Epithelial cell of esophagus (primary cell): ENCODE results near the gene BRINP2.

Experiments used
- DNase-seq: peaks from one replicate; pipeline ENCODE4 v3.0.0; 2010; ENCODE audit warnings: low read depth
- H3K4me3 ChIP-seq: 2 replicates; pipeline ENCODE4 v1.5.1; 2011; ENCODE audit warnings: mild to moderate bottlenecking, low read length, control low read depth
- TF ChIP-seq, protein P1 (sequence below): IDR thresholded peaks from 2 replicates; pipeline ENCODE4 v1.5.1; 2011; ENCODE audit warnings: low read depth, mild to moderate bottlenecking, low read length, control low read depth, inconsistent platforms; ENCODE audit not compliant: insufficient read depth; ENCODE audit errors: missing control alignments

BRINP2 gene

DNA sequence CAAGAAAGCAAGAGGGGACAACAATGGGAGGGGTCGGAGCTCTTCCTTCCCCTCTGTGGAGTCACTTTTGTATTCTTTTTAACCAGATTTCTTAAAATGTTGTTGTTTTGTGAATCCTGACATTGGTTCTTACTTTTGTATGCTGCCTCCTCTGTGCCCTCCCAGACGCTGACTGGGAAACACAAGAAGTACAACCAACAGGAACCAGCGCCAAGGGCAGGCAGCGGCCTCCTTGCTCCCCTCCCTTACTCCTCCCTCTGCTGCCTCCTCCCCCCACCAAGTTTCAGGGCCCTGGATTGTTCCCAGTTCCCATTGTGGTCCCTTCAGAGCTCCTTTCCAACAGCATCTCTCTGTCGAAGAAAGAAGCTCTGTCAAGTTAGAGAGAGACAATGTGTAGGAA lies 111.1 kb downstream of the BRINP2 start:
- no peak overlapping the region for H3K4me3 ChIP-seq
- TF ChIP-seq, protein P1, sequence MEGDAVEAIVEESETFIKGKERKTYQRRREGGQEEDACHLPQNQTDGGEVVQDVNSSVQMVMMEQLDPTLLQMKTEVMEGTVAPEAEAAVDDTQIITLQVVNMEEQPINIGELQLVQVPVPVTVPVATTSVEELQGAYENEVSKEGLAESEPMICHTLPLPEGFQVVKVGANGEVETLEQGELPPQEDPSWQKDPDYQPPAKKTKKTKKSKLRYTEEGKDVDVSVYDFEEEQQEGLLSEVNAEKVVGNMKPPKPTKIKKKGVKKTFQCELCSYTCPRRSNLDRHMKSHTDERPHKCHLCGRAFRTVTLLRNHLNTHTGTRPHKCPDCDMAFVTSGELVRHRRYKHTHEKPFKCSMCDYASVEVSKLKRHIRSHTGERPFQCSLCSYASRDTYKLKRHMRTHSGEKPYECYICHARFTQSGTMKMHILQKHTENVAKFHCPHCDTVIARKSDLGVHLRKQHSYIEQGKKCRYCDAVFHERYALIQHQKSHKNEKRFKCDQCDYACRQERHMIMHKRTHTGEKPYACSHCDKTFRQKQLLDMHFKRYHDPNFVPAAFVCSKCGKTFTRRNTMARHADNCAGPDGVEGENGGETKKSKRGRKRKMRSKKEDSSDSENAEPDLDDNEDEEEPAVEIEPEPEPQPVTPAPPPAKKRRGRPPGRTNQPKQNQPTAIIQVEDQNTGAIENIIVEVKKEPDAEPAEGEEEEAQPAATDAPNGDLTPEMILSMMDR: no peak
- DNase-seq: no peak

DNA sequence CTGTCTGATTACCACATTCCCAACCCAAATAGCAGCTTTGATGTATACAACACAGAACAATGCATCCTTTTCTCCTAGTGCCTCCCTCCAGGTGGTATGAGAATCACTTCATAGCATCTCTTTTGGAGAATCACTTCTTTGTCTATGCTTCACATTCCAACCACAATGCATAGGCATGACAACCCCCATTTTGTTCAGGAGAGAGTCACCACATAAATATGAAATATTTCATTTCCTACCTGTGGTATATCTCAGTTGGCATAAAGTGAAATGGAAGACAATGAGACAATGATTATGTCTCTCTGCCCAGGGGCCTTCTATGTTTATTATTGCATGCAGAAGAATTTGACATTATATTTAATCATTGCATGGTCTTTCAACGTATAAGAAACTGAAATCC lies 112.2 kb downstream of the BRINP2 start:
- TF ChIP-seq, protein P1: no peak
- H3K4me3 ChIP-seq: no peak overlapping the region
- DNase-seq: peak; percentile 55

DNA sequence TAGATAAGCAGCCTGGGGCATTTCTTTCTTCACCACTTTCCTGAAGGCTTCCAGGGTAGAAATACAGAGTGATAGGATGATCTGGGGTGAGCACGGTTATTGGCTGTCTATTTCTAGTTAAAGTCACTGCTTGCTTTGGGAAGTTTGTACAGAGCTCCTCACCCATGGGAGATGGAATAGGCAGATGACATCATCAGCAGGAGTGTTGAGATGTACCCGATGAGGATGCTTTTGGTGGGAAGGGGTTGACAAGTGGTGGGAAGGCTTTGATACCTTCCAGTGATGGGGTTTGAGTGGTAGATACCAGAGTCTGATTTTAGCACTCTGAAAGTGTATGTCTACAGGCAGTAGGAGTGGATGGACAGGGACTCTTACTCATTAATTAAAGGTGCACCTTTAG lies 112.6 kb downstream of the BRINP2 start:
- H3K4me3 ChIP-seq: no peak overlapping the region
- TF ChIP-seq, protein P1: no peak
- no peak for DNase-seq

DNA sequence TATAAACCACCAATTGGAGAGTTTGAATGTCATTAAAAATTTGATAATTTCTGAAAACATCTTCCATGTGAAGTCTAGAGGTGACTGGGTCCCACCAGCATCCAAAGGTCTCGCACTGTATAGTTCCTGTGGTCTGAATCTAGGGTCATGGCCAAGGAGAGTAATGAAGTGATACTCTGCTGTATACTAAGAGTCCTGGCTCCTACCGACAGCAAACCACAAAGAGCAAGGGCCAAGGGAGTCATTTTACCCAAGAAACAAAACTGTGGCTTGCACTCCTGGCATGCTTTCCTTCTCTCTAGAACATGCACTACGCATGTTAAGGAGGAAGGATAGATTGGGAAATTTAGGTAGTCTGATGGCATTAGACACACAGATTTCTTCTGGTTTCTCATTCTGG lies 115.6 kb downstream of the BRINP2 start:
- no peak overlapping the region for H3K4me3 ChIP-seq
- DNase-seq: no peak
- TF ChIP-seq, protein P1: no peak

DNA sequence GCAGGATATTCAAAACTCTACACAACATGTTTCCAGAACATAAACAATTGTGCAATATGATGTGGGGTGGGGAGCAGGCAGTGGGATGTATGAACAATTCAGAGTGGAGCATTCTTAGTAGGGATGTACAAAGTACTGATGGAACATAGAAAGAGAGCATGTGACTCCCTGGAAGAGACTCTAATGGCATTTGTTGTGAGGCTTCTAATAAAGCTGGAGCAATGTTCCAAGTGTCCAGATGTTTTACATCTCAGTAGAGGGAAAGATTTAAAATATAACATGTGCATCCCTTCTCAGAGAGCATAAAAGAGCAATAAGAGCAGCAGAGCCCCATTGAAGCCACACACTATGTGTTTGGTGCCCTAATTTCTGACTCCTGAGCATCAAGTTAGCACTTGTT lies 116.5 kb downstream of the BRINP2 start:
- H3K4me3 ChIP-seq: no peak overlapping the region
- no peak for DNase-seq
- TF ChIP-seq, protein P1: no peak

DNA sequence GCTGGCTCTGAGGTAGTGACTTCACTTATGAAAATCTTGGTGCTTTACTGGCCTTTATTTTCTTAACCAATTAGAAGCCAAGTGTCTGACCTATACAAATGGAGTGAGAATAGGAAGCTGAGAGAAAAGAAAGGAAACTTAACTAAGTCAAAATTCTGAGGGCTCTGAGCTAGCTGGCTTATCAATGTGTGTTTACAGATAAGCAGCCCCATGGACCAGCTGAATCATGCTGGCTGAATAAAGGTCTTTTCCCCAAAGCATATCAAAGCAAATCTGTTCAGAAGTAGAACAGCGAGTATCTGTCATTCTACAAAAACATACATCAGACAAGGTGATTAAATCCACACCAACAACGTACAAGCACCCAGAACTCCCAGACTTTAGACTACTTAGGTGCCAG lies 117.2 kb downstream of the BRINP2 start:
- no peak for DNase-seq
- TF ChIP-seq, protein P1: no peak
- H3K4me3 ChIP-seq: no peak overlapping the region

DNA sequence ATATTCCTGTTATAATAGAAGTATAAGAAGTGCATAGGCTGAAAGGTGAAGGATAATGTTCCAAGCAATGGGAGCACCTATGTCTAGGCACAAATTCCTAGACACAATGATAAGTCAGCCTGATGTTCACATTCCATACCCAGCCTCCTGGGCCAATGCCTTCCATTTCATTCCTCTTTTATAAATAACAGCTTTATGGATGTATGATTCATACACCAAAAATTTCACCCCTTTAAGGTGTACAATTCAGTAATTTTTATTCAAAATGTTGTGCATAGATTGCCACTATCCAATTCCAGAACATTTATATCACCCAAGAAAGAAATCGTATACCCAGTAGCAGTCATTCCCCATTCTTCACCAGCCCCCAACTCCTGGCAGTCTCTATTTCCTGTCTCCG lies 118.8 kb downstream of the BRINP2 start:
- TF ChIP-seq, protein P1: no peak
- peak; percentile 19 for DNase-seq

More for the DNA sequence above, 118.8 kb downstream of the BRINP2 start:
- no peak overlapping the region for H3K4me3 ChIP-seq
